Parathyroid adenoma (tissue), 2 donors: ENCODE data around the gene CHST15.

ENCODE experiments used
- H2AFZ ChIP-seq: fragments of 300-600 bp; sonication (generic); one replicate; pipeline ENCODE4 v1.7.0; 2017; ENCODE audit warnings: antibody characterized with exemption, mild to moderate bottlenecking
- H3K27ac ChIP-seq: fragments of 300-600 bp; sonication (generic); one replicate; pipeline ENCODE4 v1.7.0; 2017
- H3K27me3 ChIP-seq: fragments of 300-600 bp; sonication (generic); one replicate; pipeline ENCODE4 v1.7.0; 2017; ENCODE audit warnings: low read length; ENCODE audit not compliant: control insufficient read depth, insufficient read depth
- H3K36me3 ChIP-seq: fragments of 300-600 bp; sonication (generic); one replicate; pipeline ENCODE4 v1.7.0; 2017; ENCODE audit warnings: low read length; ENCODE audit not compliant: control insufficient read depth, insufficient read depth
- H3K4me1 ChIP-seq: fragments of 300-600 bp; sonication (generic); one replicate; pipeline ENCODE4 v1.7.0; 2017; ENCODE audit warnings: control low read depth
- H3K4me2 ChIP-seq: fragments of 300-600 bp; sonication (generic); one replicate; pipeline ENCODE4 v1.7.0; 2017; ENCODE audit warnings: low read length
- H3K4me3 ChIP-seq: fragments of 300-600 bp; sonication (generic); one replicate; pipeline ENCODE4 v1.7.0; 2017; ENCODE audit warnings: low read depth, low read length
- H3K79me2 ChIP-seq: fragments of 300-600 bp; sonication (generic); one replicate; pipeline ENCODE4 v1.7.0; 2017; ENCODE audit warnings: control low read depth
- H3K9ac ChIP-seq: fragments of 300-600 bp; sonication (generic); one replicate; pipeline ENCODE4 v1.7.0; 2017; ENCODE audit warnings: mild to moderate bottlenecking
- H3K9me3 ChIP-seq: fragments of 300-600 bp; sonication (generic); one replicate; pipeline ENCODE4 v1.7.0; 2017; ENCODE audit warnings: low read length; ENCODE audit not compliant: control insufficient read depth
- TF ChIP-seq, protein P1 (sequence below): fragments of 300-600 bp; sonication (generic); IDR thresholded peaks from one replicate; pipeline ENCODE4 v1.7.0; 2017; ENCODE audit warnings: antibody characterized with exemption, mild to moderate bottlenecking
- donor health status: primary hyperparathyroidism.

Gene CHST15

DNA sequence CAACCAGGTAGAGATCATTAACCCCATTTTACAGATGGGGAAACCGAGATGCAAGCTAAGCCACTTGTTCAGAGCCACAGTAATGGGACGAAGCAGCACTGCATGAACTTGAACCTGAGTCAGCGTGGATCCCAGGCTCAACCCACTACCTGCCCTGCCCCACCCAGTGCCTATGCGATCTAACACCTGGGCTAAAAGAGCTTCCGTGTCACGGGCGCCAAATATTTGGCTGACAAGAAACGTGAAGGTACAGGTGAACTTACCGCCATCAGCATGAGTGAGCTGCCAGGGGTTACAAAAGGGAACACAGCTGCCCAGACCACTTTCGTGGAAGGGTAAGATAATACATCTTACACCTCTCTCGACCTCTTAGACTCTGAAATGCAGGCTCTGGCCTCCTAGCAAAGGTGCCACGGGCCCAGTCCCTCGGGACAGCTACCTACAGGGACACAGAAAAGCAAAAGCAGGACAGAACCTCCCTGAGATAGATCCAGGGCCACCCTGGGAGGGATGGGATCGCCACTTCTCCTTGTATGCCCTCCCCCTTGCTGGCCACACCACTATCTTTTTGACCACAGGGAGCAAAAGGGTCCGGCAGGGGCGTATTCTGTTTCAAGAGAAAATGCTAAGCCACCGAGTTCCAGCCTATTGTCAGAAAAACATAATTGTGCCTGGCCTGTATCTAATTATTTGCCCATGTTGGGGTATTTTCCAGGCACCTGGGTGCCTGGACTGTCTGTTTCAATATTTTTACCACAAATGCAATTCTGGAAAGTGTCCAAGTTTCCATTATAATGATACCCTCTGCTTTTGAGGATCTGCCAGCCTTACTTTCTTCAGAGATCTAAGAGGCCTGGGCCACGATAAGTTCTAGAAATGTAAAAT, 6.4 kb downstream of the CHST15 start:
- H3K27me3 ChIP-seq, result no peaks in the 10 kb centered on the region
- H3K4me2 ChIP-seq, result no peak overlapping the region
- H3K36me3 ChIP-seq, result no peaks in the 10 kb centered on the region
- H3K4me3 ChIP-seq, result no peak overlapping the region
- TF ChIP-seq, protein P1, sequence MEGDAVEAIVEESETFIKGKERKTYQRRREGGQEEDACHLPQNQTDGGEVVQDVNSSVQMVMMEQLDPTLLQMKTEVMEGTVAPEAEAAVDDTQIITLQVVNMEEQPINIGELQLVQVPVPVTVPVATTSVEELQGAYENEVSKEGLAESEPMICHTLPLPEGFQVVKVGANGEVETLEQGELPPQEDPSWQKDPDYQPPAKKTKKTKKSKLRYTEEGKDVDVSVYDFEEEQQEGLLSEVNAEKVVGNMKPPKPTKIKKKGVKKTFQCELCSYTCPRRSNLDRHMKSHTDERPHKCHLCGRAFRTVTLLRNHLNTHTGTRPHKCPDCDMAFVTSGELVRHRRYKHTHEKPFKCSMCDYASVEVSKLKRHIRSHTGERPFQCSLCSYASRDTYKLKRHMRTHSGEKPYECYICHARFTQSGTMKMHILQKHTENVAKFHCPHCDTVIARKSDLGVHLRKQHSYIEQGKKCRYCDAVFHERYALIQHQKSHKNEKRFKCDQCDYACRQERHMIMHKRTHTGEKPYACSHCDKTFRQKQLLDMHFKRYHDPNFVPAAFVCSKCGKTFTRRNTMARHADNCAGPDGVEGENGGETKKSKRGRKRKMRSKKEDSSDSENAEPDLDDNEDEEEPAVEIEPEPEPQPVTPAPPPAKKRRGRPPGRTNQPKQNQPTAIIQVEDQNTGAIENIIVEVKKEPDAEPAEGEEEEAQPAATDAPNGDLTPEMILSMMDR, result no peak
- no peak overlapping the region for H3K9ac ChIP-seq
- H3K9me3 ChIP-seq, result no peaks in the 10 kb centered on the region
- H3K4me1 ChIP-seq, result no peaks in the 10 kb centered on the region
- H2AFZ ChIP-seq, result no peak overlapping the region
- no peaks in the 10 kb centered on the region for H3K79me2 ChIP-seq
- no peak overlapping the region for H3K27ac ChIP-seq

DNA sequence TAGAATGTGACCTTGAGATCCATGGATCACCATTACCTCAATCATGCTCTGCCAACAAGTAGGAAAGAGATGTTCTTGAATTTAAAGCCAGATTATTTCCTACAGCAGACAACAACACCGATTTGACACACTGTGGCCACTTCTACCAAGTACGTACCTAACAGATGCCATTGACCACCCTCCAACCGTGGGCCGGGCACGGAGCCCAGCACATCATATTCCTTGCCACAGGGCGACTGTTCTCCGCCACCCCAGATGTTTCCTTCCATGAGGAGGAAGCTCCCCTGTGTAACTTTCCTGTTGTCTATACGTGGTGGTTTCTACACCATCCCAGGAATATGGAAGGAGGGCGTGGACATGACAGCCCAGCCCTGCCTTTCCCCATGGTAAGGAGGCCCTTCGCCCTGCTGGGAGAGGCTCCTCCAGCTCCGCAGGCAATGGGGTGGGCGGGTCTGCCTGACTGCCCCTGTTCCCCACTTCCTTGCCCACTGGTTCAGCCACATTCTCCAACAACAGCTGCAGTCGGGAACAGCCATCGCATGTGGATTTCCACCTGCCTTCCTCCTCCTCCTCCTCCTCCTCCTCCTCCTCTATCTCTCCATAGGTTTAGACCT, 7.2 kb downstream of the CHST15 start:
- Histone ChIP-seq H3K27ac (no peak overlapping the region), H3K9ac (no peak overlapping the region), H3K79me2 (no peaks in the 10 kb centered on the region), H3K4me3 (no peak overlapping the region), H3K27me3 (no peaks in the 10 kb centered on the region), H3K4me2 (no peak overlapping the region), H3K4me1 (no peaks in the 10 kb centered on the region), H3K36me3 (no peaks in the 10 kb centered on the region), H3K9me3 (no peaks in the 10 kb centered on the region), H2AFZ (no peak overlapping the region)
- TF ChIP-seq, protein P1, result no peak

DNA sequence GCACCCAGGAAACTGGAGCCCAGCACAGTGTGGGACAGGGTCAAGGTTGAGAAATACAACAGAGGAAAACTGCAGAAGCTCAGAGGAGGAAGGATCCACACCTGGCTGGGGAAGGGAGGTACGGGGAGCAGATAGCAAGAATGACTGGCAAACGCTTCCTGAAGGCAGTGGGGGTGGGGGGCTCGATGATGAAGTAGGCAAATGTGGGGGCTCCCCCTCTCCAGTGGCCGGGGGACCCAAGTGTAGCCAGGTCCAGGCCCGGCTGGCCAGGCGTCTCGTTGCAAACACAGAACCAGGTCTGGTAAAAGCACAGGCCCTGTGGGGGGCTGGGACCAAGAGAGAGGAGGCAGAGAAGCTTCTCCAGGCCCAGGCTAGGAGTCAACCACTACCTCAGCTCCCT, 7.7 kb downstream of the CHST15 start:
- no peaks in the 10 kb centered on the region for H3K27me3 ChIP-seq
- no peaks in the 10 kb centered on the region for H3K9me3 ChIP-seq
- H3K4me3 ChIP-seq, result no peak overlapping the region
- TF ChIP-seq, protein P1, result no peak
- H2AFZ ChIP-seq, result no peak overlapping the region
- H3K9ac ChIP-seq, result no peak overlapping the region
- no peaks in the 10 kb centered on the region for H3K79me2 ChIP-seq
- no peaks in the 10 kb centered on the region for H3K36me3 ChIP-seq
- H3K4me1 ChIP-seq, result no peaks in the 10 kb centered on the region
- H3K27ac ChIP-seq, result no peak overlapping the region
- no peak overlapping the region for H3K4me2 ChIP-seq

DNA sequence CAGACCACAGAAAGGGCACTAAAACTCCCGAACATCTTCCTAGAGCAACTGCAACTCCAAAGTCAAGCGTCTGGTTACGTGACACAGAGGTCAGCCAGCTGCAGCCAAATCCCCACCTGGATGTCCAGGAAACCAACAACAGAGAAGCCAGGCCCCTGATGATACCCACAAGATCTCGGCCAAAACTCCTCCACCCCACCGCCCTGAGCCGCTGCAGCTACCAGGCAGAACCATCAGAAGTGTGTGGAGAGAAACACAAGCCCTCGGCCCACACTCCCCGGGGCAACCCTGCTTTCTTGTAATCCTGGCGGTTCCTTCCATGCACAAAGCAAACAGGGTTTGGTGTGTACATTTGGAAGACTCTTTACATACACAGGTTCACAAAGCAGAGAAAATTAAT, 8.7 kb downstream of the CHST15 start:
- Histone ChIP-seq H3K4me3 (no peak overlapping the region), H3K27ac (no peak overlapping the region)

More for the DNA sequence above, 8.7 kb downstream of the CHST15 start:
- TF ChIP-seq, protein P1, result no peak
- no peaks in the 10 kb centered on the region for H3K4me1 ChIP-seq
- no peak overlapping the region for H2AFZ ChIP-seq
- H3K9me3 ChIP-seq, result no peaks in the 10 kb centered on the region
- H3K36me3 ChIP-seq, result no peaks in the 10 kb centered on the region
- no peak overlapping the region for H3K9ac ChIP-seq
- no peak overlapping the region for H3K4me2 ChIP-seq
- H3K79me2 ChIP-seq, result no peaks in the 10 kb centered on the region
- no peaks in the 10 kb centered on the region for H3K27me3 ChIP-seq
